Activated CD8-positive, alpha-beta memory T cell treated with anti-CD3 and anti-CD28 coated beads, Interleukin-2, amount 50 U/mL, for 48 hours (primary cell): ENCODE data around the gene MIPOL1.
"Not testable (repeated sequence)": the region's sequence is repeated elsewhere in the genome, so short reads cannot be mapped to it uniquely, and the experiment has no call there.

Experiments used
- DNase-seq: peaks from one replicate; pipeline ENCODE4 v3.0.0-alpha.2; 2020

Gene MIPOL1

DNA sequence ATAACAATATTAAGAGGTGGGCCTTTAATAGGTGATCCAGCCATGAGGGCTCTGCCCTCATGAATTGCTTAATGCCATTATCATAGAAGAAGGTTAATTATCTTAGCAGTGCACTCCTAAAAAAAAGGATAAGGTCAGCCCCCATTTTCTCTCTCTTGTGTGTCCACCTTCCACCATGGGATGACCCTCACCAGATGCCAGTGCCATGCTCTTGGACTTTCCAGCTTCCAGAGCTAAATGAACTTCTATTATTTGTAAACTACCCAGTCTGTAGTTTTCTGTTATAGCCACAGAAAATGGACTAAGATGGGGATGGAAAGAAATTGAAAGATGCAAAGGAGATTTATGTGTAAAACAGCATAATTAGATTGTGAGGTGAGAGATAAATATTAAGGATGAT is 271.9 kb downstream of the MIPOL1 start:
- no peak for DNase-seq

DNA sequence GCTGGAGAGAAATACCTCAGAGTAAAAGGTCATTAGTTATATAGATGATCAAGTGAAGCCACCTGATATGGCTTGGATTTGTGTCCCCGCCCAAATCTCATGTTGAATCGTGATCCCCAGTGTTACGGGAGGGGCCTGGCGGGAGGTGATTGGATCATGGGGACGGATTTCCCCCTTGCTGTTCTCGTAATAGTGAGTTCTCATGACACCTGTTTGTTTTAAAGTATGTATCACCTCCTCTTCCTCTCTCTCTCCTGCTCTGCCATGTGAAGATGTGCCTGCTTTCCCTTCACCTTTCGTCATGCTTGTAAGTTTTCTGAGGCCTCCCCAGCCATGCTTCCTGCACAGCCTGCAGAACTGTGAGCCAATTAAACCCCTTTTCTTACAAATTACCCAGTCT is 272.5 kb downstream of the MIPOL1 start:
- no peak for DNase-seq

- DNase-seq, result no peak
These were observed 275.2 kb downstream of the MIPOL1 start for GRCh38 chr14:37472906-37473305.

DNA sequence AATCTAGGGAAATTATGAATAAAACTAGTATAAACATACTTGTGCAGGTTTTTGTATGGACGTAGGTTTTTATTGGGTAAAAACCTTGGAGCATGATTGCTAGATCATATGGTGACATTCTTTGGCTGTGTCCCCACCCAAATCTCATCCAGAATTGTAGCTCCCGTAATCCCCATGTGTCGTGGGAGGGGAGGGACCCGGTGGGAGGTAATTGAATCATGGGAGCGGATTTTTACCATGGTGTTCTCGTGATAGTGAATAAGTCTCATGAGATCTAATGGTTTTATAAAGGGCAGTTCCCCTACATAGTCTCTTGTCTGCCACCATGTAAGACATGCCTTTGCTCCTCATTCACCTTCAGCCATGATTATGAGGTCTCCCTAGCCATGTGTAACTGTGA is 276.5 kb downstream of the MIPOL1 start:
- DNase-seq, result no peak

DNA sequence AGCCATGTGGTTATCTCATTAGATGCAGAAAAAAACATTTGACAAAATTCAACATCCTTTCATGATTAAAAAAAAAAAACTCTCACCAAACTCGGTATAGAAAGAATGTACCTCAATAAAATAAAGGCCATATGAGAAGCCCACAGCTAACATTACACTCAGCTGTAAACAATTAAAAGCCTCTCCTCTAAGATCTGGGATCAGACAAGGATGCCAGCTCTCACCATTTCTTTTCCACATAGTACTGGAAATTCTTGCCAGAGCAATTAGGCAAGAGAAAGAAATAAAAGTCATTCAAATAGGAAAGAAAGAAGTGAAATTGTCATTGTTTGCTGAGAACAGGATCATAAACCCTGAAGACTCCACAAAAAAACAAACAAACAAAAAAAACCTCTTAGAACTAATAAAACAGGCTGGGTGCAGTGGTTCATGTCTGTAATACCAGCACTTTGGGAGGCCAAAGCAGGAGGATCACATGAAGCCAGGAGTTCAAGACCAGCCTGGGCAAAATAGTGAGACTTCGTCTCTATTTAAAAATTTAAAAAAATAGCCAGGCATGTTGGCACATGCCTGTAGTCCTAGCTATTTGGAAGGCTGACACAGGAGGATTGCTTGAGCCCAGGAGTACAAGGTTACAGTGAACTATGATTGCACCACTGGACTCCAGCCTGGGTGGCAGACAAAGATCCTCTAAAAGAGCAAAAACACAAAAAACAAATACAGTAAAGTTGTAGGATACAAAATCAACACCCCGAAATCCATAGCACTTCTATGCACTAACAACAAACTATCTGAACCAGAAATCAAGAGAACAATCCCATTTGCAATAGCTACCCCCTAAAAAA is 282.9 kb downstream of the MIPOL1 start:
- DNase-seq, result no peak

DNA sequence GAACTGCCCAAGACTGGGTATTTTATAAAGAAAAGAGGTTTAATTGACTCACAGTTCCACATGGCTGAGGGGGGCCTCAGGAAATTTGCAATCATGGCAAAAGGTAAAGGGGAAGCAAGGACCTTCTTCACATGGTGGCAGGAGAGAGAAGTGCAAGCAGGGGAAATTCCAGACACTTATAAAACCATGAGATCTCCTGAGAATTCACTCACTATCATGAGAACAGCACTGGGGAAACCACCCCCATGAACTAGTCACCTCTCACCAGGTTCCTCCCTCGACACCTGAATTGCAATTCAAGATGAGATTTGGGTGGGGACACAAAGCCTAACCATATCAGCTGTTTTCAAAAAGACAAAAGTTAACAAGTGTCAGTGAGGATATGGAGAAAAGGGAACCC is 284.7 kb downstream of the MIPOL1 start:
- DNase-seq, result no peak

- no peak for DNase-seq
These were observed 285.9 kb downstream of the MIPOL1 start for GRCh38 chr14:37483672-37484071.

DNA sequence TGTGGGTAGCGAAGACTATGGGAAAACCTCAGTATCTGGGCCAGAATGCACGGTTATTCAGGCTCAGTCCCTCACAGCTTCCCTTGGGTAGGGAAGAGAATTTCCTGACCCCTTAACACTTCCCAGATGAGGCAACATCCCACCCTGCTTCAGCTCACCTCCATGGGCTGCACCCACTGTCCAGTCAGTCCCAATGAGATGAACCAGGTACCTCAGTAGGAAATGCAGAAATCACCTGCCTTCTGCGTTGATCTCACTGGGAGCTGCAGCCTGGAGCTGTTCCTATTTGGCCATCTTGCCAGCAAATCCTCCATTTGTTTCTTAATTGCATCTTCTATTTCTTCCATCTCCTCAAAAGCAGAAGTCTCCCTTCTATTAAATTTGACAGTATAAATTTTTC is 292.9 kb downstream of the MIPOL1 start:
- DNase-seq, result no peak

DNA sequence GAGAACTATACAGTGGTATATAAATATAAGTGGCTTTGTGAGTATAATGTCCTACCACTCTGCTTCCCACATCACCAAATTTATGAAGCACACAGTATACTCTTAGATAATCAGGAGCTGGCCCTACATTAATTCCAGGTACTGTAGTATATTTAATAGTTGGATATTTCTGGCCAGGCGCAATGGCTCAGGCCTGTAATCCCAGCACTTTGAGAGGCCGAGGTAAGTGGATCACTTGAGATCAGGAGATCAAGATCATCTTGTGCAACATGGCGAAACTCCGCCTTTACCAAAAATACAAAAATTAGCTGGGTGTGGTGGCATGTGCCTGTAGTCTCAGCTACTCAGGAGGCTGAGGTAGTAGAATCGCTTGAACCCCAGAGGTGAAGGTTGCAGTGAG is 293.3 kb downstream of the MIPOL1 start:
- no peak for DNase-seq

GRCh38 chr14:37493606-37494005 is 295.9 kb downstream of the MIPOL1 start:
- no peak for DNase-seq

DNA sequence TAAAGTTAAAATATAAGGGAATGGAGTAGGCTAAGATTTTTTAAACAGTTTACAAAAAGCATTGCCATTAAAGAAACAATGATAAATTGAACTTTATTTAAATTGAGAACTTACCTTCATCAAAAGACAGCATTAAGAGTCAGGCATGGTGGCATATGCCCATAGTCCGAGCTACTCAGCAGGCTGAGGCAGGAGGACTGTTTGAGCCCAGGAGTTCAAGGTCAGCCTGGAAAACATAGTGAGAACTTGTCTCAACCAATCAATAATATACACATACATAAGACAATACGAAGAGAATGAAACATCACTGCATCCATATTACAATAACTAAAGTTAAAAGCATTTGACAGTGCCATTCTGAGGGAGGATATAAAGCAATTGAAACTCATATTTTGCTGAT is 299.7 kb downstream of the MIPOL1 start:
- no peak for DNase-seq

DNA sequence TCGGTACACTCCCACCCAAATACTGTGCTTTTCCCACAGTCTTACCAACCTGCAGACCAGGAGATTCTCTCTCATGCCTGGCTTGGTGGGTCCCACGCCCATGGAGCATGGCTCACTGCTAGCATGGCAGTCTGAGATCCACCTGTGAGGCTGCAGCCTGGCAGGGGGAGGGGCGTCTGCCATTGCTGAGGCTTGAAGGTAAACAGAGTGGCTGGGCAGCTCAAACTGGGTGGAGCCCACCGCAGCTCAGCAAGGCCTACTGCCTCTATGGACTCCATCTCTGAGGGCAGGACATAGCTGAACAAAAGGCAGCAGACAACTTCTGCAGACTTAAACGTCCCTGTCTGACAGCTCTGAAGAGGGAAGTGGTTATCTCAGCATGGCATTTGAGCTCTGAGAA is 304.1 kb downstream of the MIPOL1 start:
- no peak for DNase-seq

DNA sequence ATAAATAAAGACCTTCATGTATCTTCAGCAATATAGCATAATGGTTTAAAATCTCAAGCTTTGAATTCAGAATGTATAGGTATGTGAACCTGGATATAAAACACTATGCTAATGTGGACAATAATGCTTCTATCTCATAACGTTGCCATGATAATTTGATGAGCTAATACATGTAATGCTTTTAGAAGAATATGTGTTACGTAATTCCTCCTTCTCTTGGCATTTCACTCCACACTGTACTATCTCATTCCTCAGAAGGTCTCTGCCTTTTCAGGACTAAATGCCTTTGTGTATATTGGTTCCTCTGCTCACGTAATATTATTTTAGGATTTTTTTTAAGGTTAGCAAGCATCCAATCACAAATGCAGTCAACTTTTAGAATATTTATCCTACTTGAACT is 310.8 kb downstream of the MIPOL1 start:
- no peak for DNase-seq

DNA sequence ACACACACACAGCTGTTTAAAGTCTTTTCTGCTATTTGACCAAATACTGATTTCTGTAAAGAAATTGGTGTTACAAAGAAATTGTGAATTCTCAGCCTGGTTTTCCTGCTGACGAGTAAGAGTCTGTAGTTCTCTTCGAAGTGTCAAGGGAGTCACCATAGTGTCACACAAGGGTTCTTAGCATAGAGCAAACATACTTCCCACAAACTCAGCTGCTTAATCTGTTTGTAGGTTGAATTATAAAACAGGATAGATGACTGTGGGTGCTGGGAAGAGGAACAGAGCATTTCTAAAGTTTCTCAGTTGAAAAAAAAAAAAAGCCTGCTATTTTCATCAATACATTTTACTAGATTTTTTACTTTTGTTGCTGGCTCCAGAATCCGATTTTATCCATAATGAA is 314.4 kb downstream of the MIPOL1 start:
- DNase-seq, result no peak

DNA sequence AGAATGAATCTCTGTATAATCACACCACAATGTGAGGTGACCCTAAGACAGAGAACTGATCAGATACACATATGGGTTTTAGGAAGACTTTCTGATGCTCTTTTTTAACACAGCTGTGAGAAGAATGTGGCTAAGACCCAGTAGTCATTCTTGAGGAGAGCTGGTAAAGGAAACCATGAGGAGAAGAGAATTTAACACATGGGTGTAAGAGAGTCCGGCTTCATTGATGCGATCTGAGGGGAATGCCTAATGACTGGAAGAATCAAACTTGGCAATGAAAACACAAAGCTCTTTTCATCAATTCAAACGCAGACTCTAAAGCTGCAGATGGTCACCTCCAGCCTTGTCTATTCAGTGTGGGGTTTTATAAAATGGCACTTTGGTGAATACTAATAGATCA is 318.0 kb downstream of the MIPOL1 start:
- no peak for DNase-seq

DNA sequence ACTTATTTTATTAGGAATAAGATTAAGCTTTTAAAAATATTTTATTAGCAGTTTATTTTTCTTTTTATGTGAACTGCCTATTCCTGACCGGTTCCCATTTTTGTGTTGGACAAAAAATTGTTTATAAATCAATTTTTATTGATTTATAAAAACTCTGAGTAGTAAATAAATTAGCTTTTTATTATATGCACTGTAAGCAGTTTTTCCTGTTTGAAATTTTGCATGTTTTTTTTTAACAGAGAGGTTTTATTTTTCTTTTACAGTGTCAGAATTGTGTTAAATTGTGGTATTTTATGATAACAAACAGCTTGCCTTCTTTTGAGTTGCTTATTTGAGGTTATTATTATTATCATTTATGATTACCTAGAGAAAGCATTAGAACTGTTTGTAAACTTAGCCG is 329.3 kb downstream of the MIPOL1 start:
- DNase-seq, result no peak

GRCh38 chr14:37539992-37540391 is 342.3 kb downstream of the MIPOL1 start:
- no peak for DNase-seq

- DNase-seq, result no peak
These were observed 346.7 kb downstream of the MIPOL1 start for GRCh38 chr14:37544407-37544806.

DNA sequence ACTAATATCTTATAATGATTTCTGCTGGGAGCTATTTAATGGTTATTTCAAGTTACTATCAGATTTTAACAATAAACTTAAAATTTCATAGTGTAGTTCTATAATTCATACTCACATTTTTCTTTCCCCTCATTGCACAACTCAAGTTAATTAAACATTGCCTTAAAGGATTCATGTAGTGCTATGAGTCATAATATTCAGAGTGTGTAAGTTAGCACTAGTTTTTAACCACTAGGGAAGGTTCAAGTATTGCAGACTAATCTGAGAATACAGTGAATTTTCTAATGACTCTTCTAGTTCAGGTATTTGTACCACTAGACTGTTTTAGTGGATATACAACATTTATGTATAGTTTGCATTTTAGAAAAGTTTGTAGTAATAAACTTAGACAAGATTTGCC is 347.4 kb downstream of the MIPOL1 start:
- no peak for DNase-seq

- no peak for DNase-seq
These were observed 349.1 kb downstream of the MIPOL1 start for GRCh38 chr14:37546621-37547447.

- no peak for DNase-seq
These were observed 352.8 kb downstream of the MIPOL1 start for GRCh38 chr14:37550511-37550910.

GRCh38 chr14:37551119-37551518 is 353.4 kb downstream of the MIPOL1 start:
- no peak for DNase-seq

DNA sequence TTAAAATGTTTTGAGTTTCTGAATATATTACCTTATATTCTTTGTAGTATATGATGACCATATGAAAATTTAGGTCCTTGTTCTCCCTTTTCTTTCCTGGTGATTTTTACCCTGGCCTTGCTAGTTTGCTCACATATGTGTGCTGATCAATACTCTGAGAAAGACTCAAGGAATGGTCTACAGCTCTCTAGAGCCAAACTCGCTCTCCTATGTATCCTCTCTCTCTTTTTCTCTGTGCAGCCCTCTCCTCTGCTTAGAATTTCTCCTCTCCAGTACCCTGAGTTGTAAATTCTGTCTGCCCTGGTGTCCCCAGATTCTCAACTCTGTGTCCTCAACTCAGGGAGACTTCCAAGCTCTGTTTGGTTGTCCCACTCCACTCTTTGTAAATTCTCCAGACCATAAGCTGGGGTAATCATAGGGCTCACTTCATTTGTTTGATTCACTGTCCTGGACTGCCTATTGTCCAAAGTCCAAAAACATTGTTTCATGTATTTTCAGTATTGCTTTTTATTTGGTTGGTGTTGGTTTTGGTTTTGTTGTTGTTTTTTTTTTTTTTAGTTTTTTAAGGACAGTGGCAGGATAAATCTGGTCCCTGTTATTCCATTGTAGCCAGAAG is 356.3 kb downstream of the MIPOL1 start:
- no peak for DNase-seq

GRCh38 chr14:37555596-37555995 is 357.9 kb downstream of the MIPOL1 start:
- not testable (repeated sequence) for DNase-seq
